ENCODE results near the gene DYNLT2.

DNA sequence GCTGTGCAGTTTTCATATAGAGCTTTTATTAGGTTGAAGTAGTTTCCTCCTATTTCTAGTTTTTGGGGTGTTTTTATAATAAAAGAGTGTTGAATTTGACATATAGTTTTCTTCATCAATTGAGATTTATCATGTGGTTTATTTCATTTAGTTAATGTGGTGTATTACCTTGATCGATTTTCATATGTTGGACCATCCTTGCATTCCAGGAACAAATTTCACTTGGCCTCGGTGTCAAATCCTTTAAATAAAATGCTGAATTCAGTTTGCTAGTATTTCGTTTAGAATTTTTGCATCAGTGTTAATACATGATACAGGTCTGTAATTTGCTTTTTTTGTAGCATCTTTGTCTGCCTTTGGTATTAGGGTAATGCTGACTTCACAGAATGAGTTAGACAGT lies 6.0 kb downstream of the DYNLT2 start:
- no peak for TF ChIP-seq TAF1 (IDR thresholded peaks at IDR 0.05; ENCODE audit: borderline replicate concordance, insufficient read depth, low read length)
- TF ChIP-seq, protein P1, sequence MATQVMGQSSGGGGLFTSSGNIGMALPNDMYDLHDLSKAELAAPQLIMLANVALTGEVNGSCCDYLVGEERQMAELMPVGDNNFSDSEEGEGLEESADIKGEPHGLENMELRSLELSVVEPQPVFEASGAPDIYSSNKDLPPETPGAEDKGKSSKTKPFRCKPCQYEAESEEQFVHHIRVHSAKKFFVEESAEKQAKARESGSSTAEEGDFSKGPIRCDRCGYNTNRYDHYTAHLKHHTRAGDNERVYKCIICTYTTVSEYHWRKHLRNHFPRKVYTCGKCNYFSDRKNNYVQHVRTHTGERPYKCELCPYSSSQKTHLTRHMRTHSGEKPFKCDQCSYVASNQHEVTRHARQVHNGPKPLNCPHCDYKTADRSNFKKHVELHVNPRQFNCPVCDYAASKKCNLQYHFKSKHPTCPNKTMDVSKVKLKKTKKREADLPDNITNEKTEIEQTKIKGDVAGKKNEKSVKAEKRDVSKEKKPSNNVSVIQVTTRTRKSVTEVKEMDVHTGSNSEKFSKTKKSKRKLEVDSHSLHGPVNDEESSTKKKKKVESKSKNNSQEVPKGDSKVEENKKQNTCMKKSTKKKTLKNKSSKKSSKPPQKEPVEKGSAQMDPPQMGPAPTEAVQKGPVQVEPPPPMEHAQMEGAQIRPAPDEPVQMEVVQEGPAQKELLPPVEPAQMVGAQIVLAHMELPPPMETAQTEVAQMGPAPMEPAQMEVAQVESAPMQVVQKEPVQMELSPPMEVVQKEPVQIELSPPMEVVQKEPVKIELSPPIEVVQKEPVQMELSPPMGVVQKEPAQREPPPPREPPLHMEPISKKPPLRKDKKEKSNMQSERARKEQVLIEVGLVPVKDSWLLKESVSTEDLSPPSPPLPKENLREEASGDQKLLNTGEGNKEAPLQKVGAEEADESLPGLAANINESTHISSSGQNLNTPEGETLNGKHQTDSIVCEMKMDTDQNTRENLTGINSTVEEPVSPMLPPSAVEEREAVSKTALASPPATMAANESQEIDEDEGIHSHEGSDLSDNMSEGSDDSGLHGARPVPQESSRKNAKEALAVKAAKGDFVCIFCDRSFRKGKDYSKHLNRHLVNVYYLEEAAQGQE (IDR thresholded peaks at IDR 0.05; ENCODE audit: insufficient read depth in 1 of 2, low read depth in 2 of 2, low read length in 2 of 2) = no peak
